ENCODE data around the gene CLDND1. TPM values are rescaled to one million over a fixed set of nuclear protein-coding genes. Genes with fewer than 3 reads are reported as not detected.

The CLDND1 gene
- total RNA-seq, 1 experiment from 2014 or later = 472 TPM

- no peaks in the 10 kb centered on the region for H3K9me3 ChIP-seq (ENCODE audit: control insufficient read depth in 1 of 2, insufficient read depth in 1 of 2, low read depth in 1 of 2, low read length in 2 of 2)
- H2AFZ ChIP-seq (ENCODE audit: low read depth, low read length, poor library complexity, severe bottlenecking) = no peak overlapping the region
- no peaks in the 10 kb centered on the region for H3K9me2 ChIP-seq (ENCODE audit: insufficient read depth)
- no peak overlapping the region for H3K4me3 ChIP-seq (replicated peaks in 1 of 2; ENCODE audit: low read depth in 1 of 2, low read length in 2 of 2)
- no TSS peak for BruUV-seq (replicated peaks)
- no peaks in the 10 kb centered on the region for H4K20me1 ChIP-seq (ENCODE audit: insufficient read depth)
- no peaks in the 10 kb centered on the region for H3K27me3 ChIP-seq (ENCODE audit: insufficient read depth, low read length)
- peak overlapping the region; percentile 98 for H3K27ac ChIP-seq (ENCODE audit: low read depth, low read length)
- H3K79me2 ChIP-seq (ENCODE audit: insufficient read depth, low read length) = peaks cover 75% of the 10 kb centered on the region
- ChIA-PET POLR2A (interaction anchor here (1.4 to 2.3 kb wide), 4 partner anchors 10 to 29 kb away, joined by 4 to 8 read pairs (median 8); partner anchors contain the start of gene CLDND1), CTCF (no interaction called here), RAD21 (ENCODE audit: low non-redundant PET in 1 of 2, low total read pairs in 2 of 2, uncharacterized antibody in 2 of 2, unreplicated experiment in 2 of 2) (no interaction called here)
- H3K36me3 ChIP-seq (ENCODE audit: control insufficient read depth in 1 of 2, insufficient read depth in 2 of 2, low read length in 2 of 2) = no peaks in the 10 kb centered on the region
- peaks cover 52 to 82% of the 10 kb centered on the region in 2 experiments for H3K4me1 ChIP-seq (ENCODE audit: control insufficient read depth in 1 of 2, insufficient read depth in 2 of 2, low read length in 2 of 2)
- intact Hi-C loops (cut with micrococcal nuclease) = no loop called here
- H3K4me2 ChIP-seq (ENCODE audit: low read length) = no peak overlapping the region
- DNase-seq (ENCODE audit: low read depth, low spot score) (no peak), ATAC-seq (no peak)
- TF ChIP-seq ELF1 (IDR thresholded peaks at IDR 0.05; ENCODE audit: borderline replicate concordance, low read depth) (no peak), ZBTB33 (IDR thresholded peaks at IDR 0.05; ENCODE audit: extremely low read depth, insufficient replicate concordance, low read length) (no peak), SP1 (IDR thresholded peaks at IDR 0.05; ENCODE audit: low read depth) (no peak), ATF3 (IDR thresholded peaks at IDR 0.05) (no peak)
- no peak overlapping the region for H3K9ac ChIP-seq (ENCODE audit: low read length)
Measured at GRCh38 chr3:98551754-98552153, 29.1 kb upstream of the CLDND1 start.

DNA sequence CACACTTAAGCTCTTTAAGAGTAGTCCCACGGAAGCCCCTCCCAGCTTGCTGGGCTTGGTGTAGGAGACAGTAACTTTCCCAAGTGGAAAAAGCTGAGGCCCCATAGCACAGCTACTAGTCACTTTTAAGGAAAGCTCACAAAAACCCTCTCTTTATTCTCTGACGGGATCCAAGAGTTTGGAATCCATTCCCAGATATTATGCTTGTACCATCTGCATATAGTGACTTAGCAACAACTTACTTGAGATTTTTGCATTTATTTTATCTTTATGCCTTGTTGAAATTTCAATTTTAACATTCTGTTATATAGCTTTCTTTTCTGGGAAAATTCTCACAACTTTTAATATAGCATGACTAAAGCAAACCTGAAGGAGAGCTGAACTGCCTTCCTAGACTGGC, 28.5 kb upstream of the CLDND1 start:
- ChIA-PET RAD21 (ENCODE audit: low non-redundant PET in 1 of 2, low total read pairs in 2 of 2, uncharacterized antibody in 2 of 2, unreplicated experiment in 2 of 2) (no interaction called here), POLR2A (interaction anchor here (2.1 to 2.3 kb wide), 2 partner anchors 9 to 11 kb away, joined by 8 read pairs; no protein-coding TSS in a partner anchor), CTCF (no interaction called here)
- peaks cover 78% of the 10 kb centered on the region for H3K79me2 ChIP-seq (ENCODE audit: insufficient read depth, low read length)
- TF ChIP-seq EZH2phosphoT487 (IDR thresholded peaks at IDR 0.05; ENCODE audit: borderline replicate concordance) (no peak), SIN3A (IDR thresholded peaks at IDR 0.05; ENCODE audit: low read depth) (no peak), ELF1 (IDR thresholded peaks at IDR 0.05; ENCODE audit: borderline replicate concordance, low read depth) (no peak), EGR1 (IDR thresholded peaks at IDR 0.05; ENCODE audit: low read depth) (no peak), YY1 (IDR thresholded peaks at IDR 0.05; ENCODE audit: extremely low read depth, insufficient replicate concordance, low read depth, low read length) (no peak), SP1 (IDR thresholded peaks at IDR 0.05; ENCODE audit: low read depth) (no peak)
- ATAC-seq = no peak
- H3K4me1 ChIP-seq (ENCODE audit: control insufficient read depth in 1 of 2, insufficient read depth in 2 of 2, low read length in 2 of 2) = peaks cover 52 to 81% of the 10 kb centered on the region in 2 experiments
- H3K27me3 ChIP-seq (ENCODE audit: insufficient read depth, low read length) = no peaks in the 10 kb centered on the region
- H3K27ac ChIP-seq (ENCODE audit: low read depth, low read length) = peak overlapping the region; percentile 98
- no peak for DNase-seq (ENCODE audit: low read depth, low spot score)
- no TSS peak for BruUV-seq (replicated peaks)
- no peak overlapping the region for H3K9ac ChIP-seq (ENCODE audit: low read length)
- no peaks in the 10 kb centered on the region for H3K9me3 ChIP-seq (ENCODE audit: control insufficient read depth in 1 of 2, insufficient read depth in 1 of 2, low read depth in 1 of 2, low read length in 2 of 2)
- no peak overlapping the region for H3K4me2 ChIP-seq (ENCODE audit: low read length)
- H3K36me3 ChIP-seq (ENCODE audit: control insufficient read depth in 1 of 2, insufficient read depth in 2 of 2, low read length in 2 of 2) = no peaks in the 10 kb centered on the region
- no peak overlapping the region for H3K4me3 ChIP-seq (replicated peaks in 1 of 2; ENCODE audit: low read depth in 1 of 2, low read length in 2 of 2)
- intact Hi-C loops (cut with micrococcal nuclease) = no loop called here
- H2AFZ ChIP-seq (ENCODE audit: low read depth, low read length, poor library complexity, severe bottlenecking) = no peak overlapping the region
- no peaks in the 10 kb centered on the region for H4K20me1 ChIP-seq (ENCODE audit: insufficient read depth)
- no peaks in the 10 kb centered on the region for H3K9me2 ChIP-seq (ENCODE audit: insufficient read depth)
